ENCODE data around the gene METTL26.

METTL26 gene

DNA sequence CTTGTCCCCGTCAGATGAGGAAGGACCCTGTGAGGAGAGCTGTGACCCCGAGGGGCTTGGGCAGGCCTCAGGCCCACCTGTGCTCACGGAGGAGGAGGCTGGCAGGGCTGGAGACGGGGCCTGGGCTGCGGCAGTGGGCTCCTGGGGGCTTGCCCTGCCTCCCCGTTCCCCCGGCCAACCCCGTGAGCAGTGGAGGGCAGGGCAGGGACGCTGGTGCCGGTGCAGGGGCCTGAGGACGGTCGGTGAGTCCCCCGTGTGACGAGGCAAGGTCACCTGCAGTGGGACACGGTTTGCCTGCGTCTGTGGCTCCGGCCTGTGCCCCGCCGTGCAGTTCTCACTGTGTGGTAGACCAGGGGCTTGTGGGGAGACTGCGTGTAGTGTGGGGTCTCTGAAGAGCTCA, 23.5 kb upstream of the METTL26 start:
- TF ChIP-seq, protein P1, sequence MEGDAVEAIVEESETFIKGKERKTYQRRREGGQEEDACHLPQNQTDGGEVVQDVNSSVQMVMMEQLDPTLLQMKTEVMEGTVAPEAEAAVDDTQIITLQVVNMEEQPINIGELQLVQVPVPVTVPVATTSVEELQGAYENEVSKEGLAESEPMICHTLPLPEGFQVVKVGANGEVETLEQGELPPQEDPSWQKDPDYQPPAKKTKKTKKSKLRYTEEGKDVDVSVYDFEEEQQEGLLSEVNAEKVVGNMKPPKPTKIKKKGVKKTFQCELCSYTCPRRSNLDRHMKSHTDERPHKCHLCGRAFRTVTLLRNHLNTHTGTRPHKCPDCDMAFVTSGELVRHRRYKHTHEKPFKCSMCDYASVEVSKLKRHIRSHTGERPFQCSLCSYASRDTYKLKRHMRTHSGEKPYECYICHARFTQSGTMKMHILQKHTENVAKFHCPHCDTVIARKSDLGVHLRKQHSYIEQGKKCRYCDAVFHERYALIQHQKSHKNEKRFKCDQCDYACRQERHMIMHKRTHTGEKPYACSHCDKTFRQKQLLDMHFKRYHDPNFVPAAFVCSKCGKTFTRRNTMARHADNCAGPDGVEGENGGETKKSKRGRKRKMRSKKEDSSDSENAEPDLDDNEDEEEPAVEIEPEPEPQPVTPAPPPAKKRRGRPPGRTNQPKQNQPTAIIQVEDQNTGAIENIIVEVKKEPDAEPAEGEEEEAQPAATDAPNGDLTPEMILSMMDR (conservative IDR thresholded peaks at IDR 0.05), result no peak
- peak overlapping the region; percentile 81; the same call in 1 of the 2 replicates for H3K27ac ChIP-seq

DNA sequence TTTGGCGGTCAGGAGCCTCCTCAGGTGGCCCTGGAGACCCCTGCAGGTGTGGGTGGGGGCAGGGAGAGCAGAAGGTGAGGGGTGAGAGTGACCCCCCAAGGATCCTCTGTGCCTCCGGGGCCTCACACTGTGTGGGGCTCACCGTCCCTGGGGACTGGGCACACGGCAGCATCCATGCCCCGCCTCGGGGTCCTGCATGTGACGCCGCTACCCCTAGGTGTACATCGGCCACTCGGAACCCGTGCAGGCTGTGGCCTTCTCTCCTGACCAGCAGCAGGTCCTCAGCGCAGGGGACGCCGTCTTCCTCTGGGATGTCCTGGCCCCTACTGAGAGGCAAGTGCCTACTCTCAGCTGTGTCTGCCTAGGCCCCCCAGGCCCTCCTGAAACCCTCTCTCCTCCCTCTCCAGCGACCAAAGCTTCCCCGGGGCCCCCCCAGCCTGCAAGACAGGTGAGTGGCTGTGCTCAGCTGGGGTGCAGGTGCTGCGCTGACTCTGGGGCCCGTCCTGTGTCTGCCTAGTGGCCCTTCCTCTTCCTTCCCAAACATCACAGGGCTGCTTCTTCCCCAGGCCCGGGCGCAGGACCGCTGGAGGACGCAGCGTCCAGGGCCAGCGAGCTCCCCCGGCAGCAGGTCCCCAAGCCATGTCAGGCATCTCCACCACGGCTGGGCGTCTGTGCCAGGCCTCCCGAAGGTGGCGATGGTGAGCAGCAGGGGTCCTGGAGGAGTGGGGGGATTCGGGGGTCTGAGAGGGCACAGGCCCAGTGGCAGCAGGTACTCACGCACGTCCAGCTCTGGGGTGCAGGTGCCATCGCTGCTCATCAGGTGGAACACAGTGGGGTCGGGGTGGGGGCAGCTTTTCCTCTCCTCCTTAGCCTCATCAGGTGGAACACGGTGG, 22.8 kb upstream of the METTL26 start:
- H3K27ac ChIP-seq, result no peak overlapping the region
- TF ChIP-seq, protein P1 (conservative IDR thresholded peaks at IDR 0.05), result no peak; the same call in 1 of the 2 replicates

- H3K27ac ChIP-seq, result no peak overlapping the region
- TF ChIP-seq, protein P1 (conservative IDR thresholded peaks at IDR 0.05), result no peak
Measured at GRCh38 chr16:657487-657886, 21.4 kb upstream of the METTL26 start.

GRCh38 chr16:654034-654433, 17.9 kb upstream of the METTL26 start:
- H3K27ac ChIP-seq, result no peak overlapping the region
- TF ChIP-seq, protein P1 (conservative IDR thresholded peaks at IDR 0.05), result no peak

DNA sequence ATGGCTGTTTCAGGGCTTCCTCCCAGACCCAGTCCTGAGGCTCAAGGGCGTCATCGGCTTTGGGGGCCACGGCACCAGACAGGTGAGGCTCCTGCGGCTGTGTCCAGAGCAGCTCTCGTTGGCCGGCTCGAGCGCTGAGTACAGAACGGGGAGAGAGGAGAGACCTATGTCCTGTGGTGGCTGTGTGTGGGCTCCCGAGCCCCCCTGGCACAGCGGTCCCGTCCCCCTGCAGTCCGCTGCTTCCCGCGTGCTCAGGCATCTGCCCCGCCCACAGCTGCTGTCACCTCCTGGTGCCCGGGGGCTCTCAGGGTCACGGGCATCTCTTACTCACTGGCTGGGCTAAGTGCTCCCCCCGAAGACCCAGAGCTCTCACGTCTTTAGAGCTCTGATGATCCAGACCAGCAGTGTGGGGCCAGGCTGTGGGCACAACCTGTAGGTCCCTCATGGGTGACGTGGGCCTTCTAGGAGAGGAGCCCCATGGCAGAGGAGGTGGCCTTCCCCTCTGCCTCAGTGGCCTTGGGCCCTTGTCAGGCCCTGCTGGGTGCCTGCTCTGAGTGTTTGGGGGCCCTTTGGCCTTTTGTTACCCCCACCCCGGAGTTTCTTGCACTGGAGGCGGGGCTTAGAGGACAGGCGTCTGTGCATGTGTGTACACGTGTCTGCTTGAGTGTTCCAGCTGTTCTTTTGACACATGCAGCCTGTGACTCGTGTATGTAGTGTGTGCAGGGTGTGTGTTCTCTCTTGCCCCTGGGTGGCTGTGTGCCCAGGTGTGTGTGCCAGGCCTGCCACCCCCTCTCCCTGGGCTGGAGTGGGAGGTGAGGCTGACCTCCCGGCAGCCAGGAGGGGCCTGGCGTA, 16.6 kb upstream of the METTL26 start:
- no peak overlapping the region for H3K27ac ChIP-seq
- TF ChIP-seq, protein P1 (conservative IDR thresholded peaks at IDR 0.05), result no peak

DNA sequence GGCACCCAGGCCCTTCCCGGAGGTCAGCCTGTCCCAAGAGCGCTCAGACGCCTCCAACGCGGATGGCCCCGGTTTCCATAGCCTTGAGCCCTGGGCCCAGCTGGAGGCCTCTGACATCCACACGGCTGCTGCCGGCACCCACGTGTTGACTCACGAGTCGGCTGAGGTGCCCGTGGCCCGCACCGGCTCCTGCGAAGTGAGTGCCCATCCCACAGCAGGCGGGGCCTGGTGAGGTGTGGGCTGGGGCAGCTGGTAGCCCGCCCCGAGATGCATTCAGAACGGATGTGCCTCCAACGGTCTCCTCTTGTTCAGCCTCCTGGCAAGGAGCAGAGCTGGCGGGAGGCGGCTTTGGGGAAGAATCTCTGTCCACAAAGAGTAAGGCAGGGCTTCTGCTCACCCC, 15.7 kb upstream of the METTL26 start:
- TF ChIP-seq, protein P1 (conservative IDR thresholded peaks at IDR 0.05), result no peak
- H3K27ac ChIP-seq, result no peak overlapping the region

GRCh38 chr16:649631-650030, 13.5 kb upstream of the METTL26 start:
- TF ChIP-seq, protein P1 (conservative IDR thresholded peaks at IDR 0.05), result no peak
- H3K27ac ChIP-seq, result peak overlapping the region; percentile 75
